ENCODE measurements around the gene SVIL. TPM values are rescaled to one million over a fixed set of nuclear protein-coding genes. Genes with fewer than 3 reads are reported as not detected.
A peak's percentile ranks its signal among the peaks of the same experiment; 100 is the strongest.
"Not testable (repeated sequence)": the region's sequence is repeated elsewhere in the genome, so short reads cannot be mapped to it uniquely, and the experiment has no call there.

Gene SVIL
- polyA plus RNA-seq, 3 donors: 39.1 to 42.4 (median 39.3) TPM

GRCh38 chr10:29630205-29631048 is 4.3 kb downstream of the SVIL start:
- no peak for DNase-seq (ENCODE audit: extremely low read depth in 1 of 11, low read depth in 9 of 11, low spot score in 4 of 11)

- no peak for DNase-seq (ENCODE audit: extremely low read depth in 1 of 11, low read depth in 9 of 11, low spot score in 4 of 11)
Measured at GRCh38 chr10:29628912-29629526, 5.8 kb downstream of the SVIL start.

GRCh38 chr10:29628311-29628710 is 6.5 kb downstream of the SVIL start:
- no peak for DNase-seq (ENCODE audit: extremely low read depth in 1 of 11, low read depth in 9 of 11, low spot score in 4 of 11)

- no peak for DNase-seq (ENCODE audit: extremely low read depth in 1 of 11, low read depth in 9 of 11, low spot score in 4 of 11)
Measured at GRCh38 chr10:29627201-29628132, 7.3 kb downstream of the SVIL start.

- DNase-seq (ENCODE audit: extremely low read depth in 1 of 11, low read depth in 9 of 11, low spot score in 4 of 11): not testable (repeated sequence)
Measured at GRCh38 chr10:29624357-29624756, 10.4 kb downstream of the SVIL start.

GRCh38 chr10:29623797-29624196 is 11.0 kb downstream of the SVIL start:
- DNase-seq (ENCODE audit: extremely low read depth in 1 of 11, low read depth in 9 of 11, low spot score in 4 of 11): no peak

- no peak for DNase-seq (ENCODE audit: extremely low read depth in 1 of 11, low read depth in 9 of 11, low spot score in 4 of 11)
Measured at GRCh38 chr10:29622382-29622922, 12.3 kb downstream of the SVIL start.

GRCh38 chr10:29621161-29621560 is 13.6 kb downstream of the SVIL start:
- no peak for DNase-seq (ENCODE audit: extremely low read depth in 1 of 11, low read depth in 9 of 11, low spot score in 4 of 11)

- DNase-seq (ENCODE audit: extremely low read depth in 1 of 11, low read depth in 9 of 11, low spot score in 4 of 11): no peak
Measured at GRCh38 chr10:29620112-29620690, 14.6 kb downstream of the SVIL start.

GRCh38 chr10:29619241-29619669 is 15.5 kb downstream of the SVIL start:
- no peak for DNase-seq (ENCODE audit: extremely low read depth in 1 of 11, low read depth in 9 of 11, low spot score in 4 of 11)

- DNase-seq (ENCODE audit: extremely low read depth in 1 of 11, low read depth in 9 of 11, low spot score in 4 of 11): peak in 6 of 11 donors; percentile 39 to 78 (median 62)
Measured at GRCh38 chr10:29618341-29619171, 16.2 kb downstream of the SVIL start.

- peak in 3 of 11 donors; percentile 32 to 49 (median 48) for DNase-seq (ENCODE audit: extremely low read depth in 1 of 11, low read depth in 9 of 11, low spot score in 4 of 11)
Measured at GRCh38 chr10:29617880-29618340, 16.9 kb downstream of the SVIL start.

GRCh38 chr10:29616542-29616941 is 18.2 kb downstream of the SVIL start:
- no peak for DNase-seq (ENCODE audit: extremely low read depth in 1 of 11, low read depth in 9 of 11, low spot score in 4 of 11)

- DNase-seq (ENCODE audit: extremely low read depth in 1 of 11, low read depth in 9 of 11, low spot score in 4 of 11): no peak
Measured at GRCh38 chr10:29615195-29615594, 19.6 kb downstream of the SVIL start.

GRCh38 chr10:29614289-29614688 is 20.5 kb downstream of the SVIL start:
- DNase-seq (ENCODE audit: extremely low read depth in 1 of 11, low read depth in 9 of 11, low spot score in 4 of 11): not testable (repeated sequence)

- DNase-seq (ENCODE audit: extremely low read depth in 1 of 11, low read depth in 9 of 11, low spot score in 4 of 11): no peak
Measured at GRCh38 chr10:29613791-29614190, 21.0 kb downstream of the SVIL start.

GRCh38 chr10:29613196-29613595 is 21.6 kb downstream of the SVIL start:
- DNase-seq (ENCODE audit: extremely low read depth in 1 of 11, low read depth in 9 of 11, low spot score in 4 of 11): no peak

- no peak for DNase-seq (ENCODE audit: extremely low read depth in 1 of 11, low read depth in 9 of 11, low spot score in 4 of 11)
Measured at GRCh38 chr10:29612657-29613056, 22.1 kb downstream of the SVIL start.
